Esophagus squamous epithelium (tissue), 5 donors: ENCODE data around the gene PEA15. TPM values are rescaled to one million over a fixed set of nuclear protein-coding genes. Genes with fewer than 3 reads are reported as not detected.

Experiments
- DNase-seq: peaks from one replicate; lab custom pipeline; 2025; lab: John Stamatoyannopoulos, UW
- H3K27ac ChIP-seq, 4 donors: fragments of 200-600 bp; sonication (generic); one replicate each; pipeline ENCODE4 v1.5.1; 2016 to 2019; ENCODE audit warnings: mild to moderate bottlenecking in 1 of 4
- H3K27me3 ChIP-seq, 4 donors: fragments of 200-600 bp; sonication (generic); 1 replicate in 3 of 4; 2 replicates in 1 of 4; pipeline versions ENCODE4 v1.5.1 to v1.6.0; 2017 to 2021; ENCODE audit warnings: antibody characterized with exemption in 1 of 4
- H3K36me3 ChIP-seq, 3 donors: fragments of 200-600 bp; sonication (generic); one replicate each; pipeline ENCODE4 v1.5.1; 2016 to 2019
- H3K4me1 ChIP-seq, 3 donors: fragments of 200-600 bp; sonication (generic); one replicate each; pipeline ENCODE4 v1.5.1; 2017 to 2019
- H3K4me3 ChIP-seq, 4 donors: fragments of 200-600 bp; sonication (generic); 1 replicate in 3 of 4; 2 replicates in 1 of 4; pipeline ENCODE4 v1.5.1; 2016 to 2019; ENCODE audit warnings: mild to moderate bottlenecking in 2 of 4, moderate library complexity in 1 of 4
- H3K9me3 ChIP-seq, 3 donors: fragments of 200-600 bp; sonication (generic); one replicate each; pipeline ENCODE4 v1.5.1; 2016 to 2019
- POLR2A ChIP-seq, 4 donors: fragments of 450-650 bp; IDR thresholded peaks; one replicate each; pipeline ENCODE4 v1.6.1; 2017; ENCODE audit warnings: antibody characterized with exemption in 4 of 4, mild to moderate bottlenecking in 4 of 4, moderate library complexity in 3 of 4
- WGBS, 2 donors: methylation state at CpG; one replicate each; pipeline ENCODE4 v1.1.5; 2018; 5-methylcytosine and 5-hydroxymethylcytosine counted together
- intact Hi-C: fragments of 100-400 bp; cut with DNase I; formaldehyde crosslinking; loops from one replicate; pipeline ENCODE4 v1.15.0; 2022
- total RNA-seq, 4 donors: library from RNA; depleted of rRNA; stranded (reverse); fragments of >200 nt; gene quantifications; one replicate each; pipeline ENCODE4 v1.1.0, GENCODE V29; 2016
- TF ChIP-seq, protein P1 (sequence below), 6 experiments: fragments of 450-650 bp in 4 of 6; fragments of 200-600 bp in 2 of 6; sonication (generic) in 2 of 6; IDR thresholded peaks; one replicate each; pipeline ENCODE4 v1.5.1; 2016 to 2019; ENCODE audit warnings: antibody characterized with exemption in 6 of 6, mild to moderate bottlenecking in 4 of 6, moderate library complexity in 4 of 6
- donor health status: DM: yes; HTN: yes; CAD: no.

Gene PEA15
- total RNA-seq, 4 donors from 2014 or later, result 39.1 to 86.0 (median 69.8) TPM

DNA sequence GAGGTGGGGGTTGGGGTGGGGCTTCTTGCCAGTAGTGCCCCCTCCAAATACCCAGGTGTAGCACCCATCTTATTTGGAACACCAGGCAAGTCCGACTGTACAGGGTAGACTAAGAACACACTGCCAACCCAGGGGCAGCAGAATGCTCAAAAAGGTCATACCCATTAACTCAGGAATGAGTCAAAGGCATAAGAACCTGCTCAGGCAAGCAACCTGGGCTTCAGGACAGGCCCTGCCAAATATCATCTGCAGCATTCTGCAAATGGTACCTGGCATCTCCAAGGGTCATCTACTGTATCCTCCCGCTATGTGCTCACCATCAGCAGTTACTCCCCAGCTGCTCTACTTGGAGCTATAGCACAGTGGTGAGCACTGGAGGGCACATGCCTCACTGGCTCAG lies 19.4 kb downstream of the PEA15 start:
- no peak for DNase-seq
- Histone ChIP-seq H3K36me3 (peaks cover 5 to 100% (median 34%) of the 10 kb centered on the region in 3 donors), H3K27me3 (no peaks in the 10 kb centered on the region), H3K4me1 (peaks cover 0 to 15% (median under 1%) of the 10 kb centered on the region in 3 donors), H3K27ac (no peak overlapping the region), H3K9me3 (no peaks in the 10 kb centered on the region), H3K4me3 (no peak overlapping the region)
- no peak for TF ChIP-seq POLR2A (IDR thresholded peaks at IDR 0.05)
- TF ChIP-seq, protein P1, sequence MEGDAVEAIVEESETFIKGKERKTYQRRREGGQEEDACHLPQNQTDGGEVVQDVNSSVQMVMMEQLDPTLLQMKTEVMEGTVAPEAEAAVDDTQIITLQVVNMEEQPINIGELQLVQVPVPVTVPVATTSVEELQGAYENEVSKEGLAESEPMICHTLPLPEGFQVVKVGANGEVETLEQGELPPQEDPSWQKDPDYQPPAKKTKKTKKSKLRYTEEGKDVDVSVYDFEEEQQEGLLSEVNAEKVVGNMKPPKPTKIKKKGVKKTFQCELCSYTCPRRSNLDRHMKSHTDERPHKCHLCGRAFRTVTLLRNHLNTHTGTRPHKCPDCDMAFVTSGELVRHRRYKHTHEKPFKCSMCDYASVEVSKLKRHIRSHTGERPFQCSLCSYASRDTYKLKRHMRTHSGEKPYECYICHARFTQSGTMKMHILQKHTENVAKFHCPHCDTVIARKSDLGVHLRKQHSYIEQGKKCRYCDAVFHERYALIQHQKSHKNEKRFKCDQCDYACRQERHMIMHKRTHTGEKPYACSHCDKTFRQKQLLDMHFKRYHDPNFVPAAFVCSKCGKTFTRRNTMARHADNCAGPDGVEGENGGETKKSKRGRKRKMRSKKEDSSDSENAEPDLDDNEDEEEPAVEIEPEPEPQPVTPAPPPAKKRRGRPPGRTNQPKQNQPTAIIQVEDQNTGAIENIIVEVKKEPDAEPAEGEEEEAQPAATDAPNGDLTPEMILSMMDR (IDR thresholded peaks at IDR 0.05), result no peak
- WGBS, 2 donors, result 50 to 82% methylated on average over 2 of the region's 2 CpGs
- intact Hi-C loops, result no loop called here

DNA sequence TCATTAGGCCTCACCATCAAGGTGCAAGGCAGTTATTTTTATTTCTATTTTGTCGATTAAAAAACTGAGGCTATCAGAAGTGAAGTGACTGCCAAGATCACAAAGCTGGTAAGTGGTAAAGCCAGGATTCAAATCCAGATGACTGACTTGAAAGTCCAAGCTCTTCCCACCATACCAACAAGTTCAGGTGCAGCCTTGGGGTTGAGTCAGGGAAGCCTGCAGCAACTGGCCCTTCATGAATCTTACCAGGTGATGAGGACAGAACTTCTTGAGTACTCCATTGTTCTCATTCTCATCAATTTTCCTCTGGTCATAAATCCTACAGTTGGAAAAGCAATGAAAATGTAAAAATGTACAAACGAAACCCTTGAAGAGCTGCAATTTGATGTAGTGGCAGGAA lies 20.2 kb downstream of the PEA15 start:
- H3K9me3 ChIP-seq, result no peaks in the 10 kb centered on the region
- H3K4me1 ChIP-seq, result peaks cover 0 to 10% (median 0%) of the 10 kb centered on the region in 3 donors
- TF ChIP-seq, protein P1 (IDR thresholded peaks at IDR 0.05), result no peak
- TF ChIP-seq POLR2A (IDR thresholded peaks at IDR 0.05), result no peak
- no peak overlapping the region for H3K4me3 ChIP-seq
- H3K27ac ChIP-seq, result no peak overlapping the region
- peaks cover 5 to 100% (median 34%) of the 10 kb centered on the region in 3 donors for H3K36me3 ChIP-seq
- H3K27me3 ChIP-seq, result no peaks in the 10 kb centered on the region
- WGBS, 2 donors, result 43 to 56% methylated on average over 2 of the region's 2 CpGs
- intact Hi-C loops, result no loop called here
- no peak for DNase-seq

DNA sequence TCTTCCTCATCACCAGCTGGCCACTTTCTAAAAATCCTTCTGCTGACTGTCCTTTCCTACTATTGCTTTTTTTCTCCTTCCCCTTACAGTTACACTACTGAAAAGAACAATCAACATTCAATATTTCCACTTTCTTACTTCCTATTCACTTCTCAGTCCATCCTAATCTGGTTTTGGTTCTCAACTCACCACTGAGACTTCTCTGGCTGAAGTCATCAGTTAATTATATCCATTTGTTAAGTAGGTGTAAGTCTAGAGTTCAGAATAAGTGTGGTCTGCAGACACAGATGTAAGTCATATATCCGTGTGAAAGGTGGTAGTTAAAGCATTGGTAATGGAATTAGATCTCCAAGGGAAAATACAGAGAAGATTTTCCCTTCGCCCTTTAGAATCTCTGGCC lies 21.4 kb downstream of the PEA15 start:
- Histone ChIP-seq H3K4me3 (no peak overlapping the region), H3K27ac (no peak overlapping the region), H3K9me3 (no peaks in the 10 kb centered on the region), H3K36me3 (peaks cover 5 to 100% (median 44%) of the 10 kb centered on the region in 3 donors), H3K27me3 (no peaks in the 10 kb centered on the region), H3K4me1 (peaks cover 0 to 10% (median 0%) of the 10 kb centered on the region in 3 donors)
- DNase-seq, result no peak
- TF ChIP-seq POLR2A (IDR thresholded peaks at IDR 0.05), result no peak
- TF ChIP-seq, protein P1 (IDR thresholded peaks at IDR 0.05), result no peak
- intact Hi-C loops, result no loop called here
- 89 to 98% methylated on average over 2 of the region's 2 CpGs for WGBS, 2 donors

DNA sequence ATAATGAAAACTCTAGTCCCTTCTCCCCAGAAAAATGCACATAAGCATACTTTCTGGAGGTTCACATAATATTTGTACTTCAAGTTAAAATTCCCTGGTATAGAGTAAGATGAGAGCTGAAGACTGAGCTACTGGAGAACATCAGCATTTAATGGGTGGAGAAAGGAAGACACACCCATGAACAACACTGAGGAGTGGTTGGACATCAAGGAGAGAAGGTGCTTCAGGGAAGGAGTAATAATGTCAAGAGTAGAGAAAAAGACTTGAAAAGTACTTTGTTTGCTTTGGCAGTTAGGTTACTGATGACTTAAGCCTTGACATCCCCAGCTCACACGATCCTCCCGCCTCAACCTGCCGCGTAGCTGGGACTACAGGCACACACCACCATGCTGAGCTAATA lies 21.9 kb downstream of the PEA15 start:
- Histone ChIP-seq H3K36me3 (peaks cover 5 to 100% (median 41%) of the 10 kb centered on the region in 3 donors), H3K4me1 (peaks cover 0 to 10% (median 0%) of the 10 kb centered on the region in 3 donors), H3K9me3 (no peaks in the 10 kb centered on the region), H3K4me3 (no peak overlapping the region), H3K27ac (no peak overlapping the region), H3K27me3 (no peaks in the 10 kb centered on the region)
- TF ChIP-seq, protein P1 (IDR thresholded peaks at IDR 0.05), result no peak
- TF ChIP-seq POLR2A (IDR thresholded peaks at IDR 0.05), result no peak
- no peak for DNase-seq
- intact Hi-C loops, result no loop called here
- 67 to 70% methylated on average over 4 of the region's 4 CpGs for WGBS, 2 donors

DNA sequence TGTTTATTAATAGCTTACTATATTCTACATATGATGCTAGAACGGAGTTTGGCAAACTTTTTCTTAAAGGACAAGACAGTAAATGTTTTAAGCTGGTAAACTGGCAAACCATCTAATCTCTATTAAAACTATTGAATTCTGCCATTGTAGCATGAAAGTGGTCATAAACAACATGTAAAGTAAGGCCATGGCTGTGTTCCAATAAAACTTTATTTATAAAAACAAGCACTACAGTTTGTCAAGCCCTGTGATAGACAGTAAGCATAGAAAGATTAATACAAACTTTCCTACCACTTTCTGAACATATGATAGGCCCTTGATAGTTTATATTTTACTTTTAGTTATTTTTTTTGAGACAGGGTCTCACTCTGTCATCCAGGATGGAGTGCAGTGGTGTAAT lies 22.4 kb downstream of the PEA15 start:
- Histone ChIP-seq H3K36me3 (peaks cover 5 to 100% (median 36%) of the 10 kb centered on the region in 3 donors), H3K27me3 (no peaks in the 10 kb centered on the region), H3K4me3 (no peak overlapping the region), H3K4me1 (peaks cover 0 to 10% (median 0%) of the 10 kb centered on the region in 3 donors), H3K27ac (no peak overlapping the region), H3K9me3 (no peaks in the 10 kb centered on the region)
- 75 to 94% methylated on average over 1 of the region's 1 CpG for WGBS, 2 donors
- intact Hi-C loops, result no loop called here
- no peak for DNase-seq
- TF ChIP-seq, protein P1 (IDR thresholded peaks at IDR 0.05), result no peak
- TF ChIP-seq POLR2A (IDR thresholded peaks at IDR 0.05), result no peak
